GM23248 (cell line): ENCODE measurements around the gene SORT1.

Source experiments
- EZH2 ChIP-seq: fragments of 200-600 bp; sonication (generic); IDR thresholded peaks from 2 replicates; pipeline ENCODE4 v1.6.1; 2018; ENCODE audit warnings: antibody characterized with exemption, mild to moderate bottlenecking; ENCODE audit not compliant: insufficient read depth, poor library complexity, severe bottlenecking
- EZH2phosphoT487 ChIP-seq: fragments of 200-600 bp; sonication (generic); IDR thresholded peaks from 2 replicates; pipeline ENCODE4 v1.6.1; 2018; ENCODE audit warnings: antibody characterized with exemption, moderate library complexity, mild to moderate bottlenecking, low read depth; ENCODE audit not compliant: insufficient read depth

GRCh38 chr1:109293026-109293425 lies 104.7 kb downstream of the SORT1 start:
- TF ChIP-seq EZH2 (no peak), EZH2phosphoT487 (no peak)
